Activated naive CD4-positive, alpha-beta T cell treated with Interleukin-2 at 50 U/mL for 16 hours (primary cell): ENCODE data around the gene MYO7B.

Source experiments
- DNase-seq: peaks from one replicate; pipeline ENCODE4 v3.0.0-alpha.2; 2020

The MYO7B gene

GRCh38 chr2:127629637-127630036 is 94.2 kb downstream of the MYO7B start:
- DNase-seq = no peak

GRCh38 chr2:127630096-127630863 is 94.8 kb downstream of the MYO7B start:
- DNase-seq = no peak

DNA sequence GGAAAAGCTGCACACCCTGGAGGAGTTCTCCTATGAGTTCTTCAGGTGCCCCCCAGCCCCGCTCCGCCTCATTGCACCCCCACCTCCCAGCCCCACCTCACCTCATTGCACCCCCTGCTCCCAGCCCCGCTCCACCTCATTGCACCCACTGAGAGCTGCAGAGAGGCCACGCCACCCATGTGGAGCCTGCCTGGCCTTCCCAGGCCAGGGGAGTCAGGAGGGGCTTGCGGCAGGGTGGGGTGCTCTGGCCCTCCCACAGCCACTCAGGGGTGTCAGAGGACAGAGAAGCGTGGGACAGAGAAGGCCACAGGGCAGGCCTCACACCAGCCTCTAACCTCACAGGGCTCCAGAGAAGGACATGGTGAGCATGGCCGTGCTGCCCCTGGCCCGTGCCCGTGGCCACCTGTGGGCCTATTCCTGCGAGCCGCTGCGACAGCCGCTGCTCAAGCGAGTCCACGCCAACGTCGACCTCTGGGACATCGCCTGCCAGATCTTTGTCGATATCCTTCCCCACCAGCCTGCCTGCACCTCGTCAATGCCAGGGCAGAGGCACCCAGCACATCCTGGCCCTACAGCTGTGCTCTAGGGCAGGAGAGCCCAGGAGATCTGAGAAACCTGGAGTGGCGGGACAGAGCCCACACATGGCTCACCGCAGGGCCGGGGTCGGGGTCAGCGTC is 95.5 kb downstream of the MYO7B start:
- no peak for DNase-seq

DNA sequence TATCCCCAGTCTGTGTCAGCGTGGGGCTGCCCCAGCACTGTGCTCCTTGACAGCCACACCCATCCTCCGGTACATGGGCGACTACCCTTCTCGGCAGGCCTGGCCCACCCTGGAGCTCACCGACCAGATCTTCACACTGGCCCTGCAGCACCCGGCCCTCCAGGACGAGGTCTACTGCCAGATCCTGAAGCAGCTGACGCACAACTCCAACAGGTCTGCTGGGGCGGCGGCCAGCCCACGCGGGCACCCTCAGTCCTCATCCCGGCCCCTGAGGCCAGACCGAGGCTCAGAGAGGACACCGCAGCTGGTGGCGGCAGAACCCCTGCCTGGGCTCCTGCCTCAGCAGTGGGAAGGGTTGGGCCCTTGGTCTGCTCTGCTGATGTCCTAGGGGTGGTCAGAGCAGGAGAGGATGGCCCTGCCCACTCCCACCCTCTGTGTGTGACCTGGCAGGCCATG is 96.1 kb downstream of the MYO7B start:
- DNase-seq = no peak

DNA sequence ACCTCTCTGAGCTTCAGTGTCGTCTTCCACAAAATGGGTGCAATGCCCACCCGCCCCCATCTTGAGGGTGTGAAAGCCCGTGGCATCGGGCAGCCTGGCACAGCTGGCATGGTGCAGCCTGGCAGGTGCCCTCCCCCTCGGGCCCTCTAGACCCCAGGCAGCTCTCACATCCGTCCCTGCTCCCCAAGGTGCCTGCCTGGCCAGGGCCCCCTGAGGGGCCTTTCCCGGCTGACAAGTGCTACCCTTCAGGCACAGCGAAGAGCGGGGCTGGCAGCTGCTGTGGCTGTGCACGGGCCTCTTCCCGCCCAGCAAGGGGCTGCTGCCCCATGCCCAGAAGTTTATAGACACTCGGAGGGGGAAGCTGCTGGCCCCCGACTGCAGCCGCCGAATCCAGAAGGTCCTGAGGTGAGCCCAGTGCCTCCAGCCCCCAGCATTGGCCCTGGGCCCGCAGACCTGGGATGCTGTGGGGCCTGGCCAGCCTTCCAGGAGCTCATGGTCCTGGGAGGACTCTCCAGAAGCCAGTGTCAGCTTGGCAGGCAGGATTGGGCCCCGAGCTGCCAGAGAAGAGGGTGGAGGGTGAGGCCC is 96.6 kb downstream of the MYO7B start:
- no peak for DNase-seq

DNA sequence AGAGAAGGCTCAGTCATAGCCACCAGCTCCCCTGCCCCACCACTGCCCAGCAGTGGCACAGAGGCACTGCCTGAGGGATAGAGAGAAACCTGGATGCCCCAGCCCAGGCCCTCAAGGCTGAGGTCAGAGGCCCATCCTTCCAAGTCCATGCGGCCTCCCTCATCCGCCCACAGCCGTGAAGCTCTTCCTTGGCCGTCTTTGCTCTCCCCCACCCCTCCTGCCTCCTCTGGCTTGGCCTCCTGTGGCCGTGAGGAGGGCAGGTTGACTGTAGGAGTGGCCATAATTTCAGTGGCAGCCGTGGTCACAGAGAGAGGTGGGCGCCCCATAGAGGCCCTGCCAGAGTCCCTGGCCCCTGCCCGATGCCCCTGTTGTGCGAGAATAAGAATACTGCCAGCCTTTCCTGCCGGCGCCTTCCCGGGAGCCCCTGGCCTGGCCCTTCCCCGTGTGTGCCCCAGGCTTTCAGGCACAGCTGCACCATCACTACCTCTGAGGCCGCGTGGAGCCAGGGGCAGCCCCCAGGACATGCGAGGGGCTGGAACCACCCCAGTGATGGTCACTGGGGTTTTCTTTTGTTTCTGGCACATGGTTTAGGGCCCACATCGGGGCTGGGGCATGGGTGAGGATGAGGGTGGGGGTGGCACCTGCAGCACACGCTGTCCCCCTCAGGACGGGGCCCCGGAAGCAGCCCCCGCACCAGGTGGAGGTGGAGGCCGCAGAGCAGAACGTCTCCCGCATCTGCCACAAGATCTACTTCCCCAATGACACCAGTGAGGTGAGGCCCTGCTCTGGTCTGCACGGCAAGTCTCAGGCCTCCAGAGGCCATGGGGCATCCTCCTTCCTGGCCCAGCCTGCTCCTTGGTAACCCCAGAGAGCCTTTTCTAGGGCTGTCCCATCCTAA is 97.4 kb downstream of the MYO7B start:
- DNase-seq = no peak

- no peak for DNase-seq
These were observed 98.1 kb downstream of the MYO7B start for GRCh38 chr2:127633556-127634065.

- no peak for DNase-seq
These were observed 98.7 kb downstream of the MYO7B start for GRCh38 chr2:127634066-127634617.

GRCh38 chr2:127634626-127635379 is 99.3 kb downstream of the MYO7B start:
- DNase-seq = no peak

DNA sequence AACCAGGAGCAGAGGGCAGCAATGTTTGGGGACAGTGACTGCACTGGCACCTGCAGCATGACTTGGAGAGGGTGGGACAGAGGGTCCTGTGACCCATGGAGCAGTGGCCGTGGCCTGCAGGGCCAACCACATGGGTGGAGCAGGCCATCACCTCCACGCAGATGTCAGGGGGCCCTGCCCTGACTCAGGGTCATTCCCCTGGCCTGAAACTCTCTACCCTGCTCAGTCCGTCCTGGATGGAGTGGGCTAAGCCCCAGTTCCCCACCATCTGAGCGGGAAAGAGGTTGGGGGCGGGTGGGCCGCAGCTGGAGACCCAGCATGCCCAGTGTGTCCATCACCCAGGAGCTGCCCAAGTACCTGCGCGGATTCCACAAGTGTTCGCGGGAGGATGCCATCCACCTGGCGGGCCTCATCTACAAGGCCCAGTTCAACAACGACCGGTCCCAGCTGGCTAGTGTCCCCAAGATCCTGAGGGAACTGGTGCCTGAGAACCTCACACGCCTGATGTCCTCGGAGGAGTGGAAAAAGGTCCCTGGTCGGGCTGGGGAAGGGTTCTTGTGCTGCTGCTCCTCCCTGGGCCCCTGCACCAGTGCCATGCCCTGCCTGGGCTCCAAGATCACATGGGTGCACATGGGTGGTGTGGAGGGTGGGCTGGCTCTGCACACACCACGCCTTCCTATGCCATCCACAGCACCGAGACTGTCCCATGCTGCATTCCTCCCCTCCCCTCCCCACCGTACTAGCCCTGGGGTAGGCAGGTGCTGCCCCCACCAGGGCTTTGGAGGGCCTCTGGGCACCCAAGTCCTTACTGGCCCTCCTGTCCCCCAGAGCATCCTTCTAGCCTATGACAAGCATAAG is 100.1 kb downstream of the MYO7B start:
- DNase-seq = no peak

GRCh38 chr2:127636248-127637235 is 101.1 kb downstream of the MYO7B start:
- DNase-seq = no peak

GRCh38 chr2:127637236-127637630 is 101.8 kb downstream of the MYO7B start:
- DNase-seq = no peak

- DNase-seq = no peak
These were observed 102.3 kb downstream of the MYO7B start for GRCh38 chr2:127637725-127638252.

DNA sequence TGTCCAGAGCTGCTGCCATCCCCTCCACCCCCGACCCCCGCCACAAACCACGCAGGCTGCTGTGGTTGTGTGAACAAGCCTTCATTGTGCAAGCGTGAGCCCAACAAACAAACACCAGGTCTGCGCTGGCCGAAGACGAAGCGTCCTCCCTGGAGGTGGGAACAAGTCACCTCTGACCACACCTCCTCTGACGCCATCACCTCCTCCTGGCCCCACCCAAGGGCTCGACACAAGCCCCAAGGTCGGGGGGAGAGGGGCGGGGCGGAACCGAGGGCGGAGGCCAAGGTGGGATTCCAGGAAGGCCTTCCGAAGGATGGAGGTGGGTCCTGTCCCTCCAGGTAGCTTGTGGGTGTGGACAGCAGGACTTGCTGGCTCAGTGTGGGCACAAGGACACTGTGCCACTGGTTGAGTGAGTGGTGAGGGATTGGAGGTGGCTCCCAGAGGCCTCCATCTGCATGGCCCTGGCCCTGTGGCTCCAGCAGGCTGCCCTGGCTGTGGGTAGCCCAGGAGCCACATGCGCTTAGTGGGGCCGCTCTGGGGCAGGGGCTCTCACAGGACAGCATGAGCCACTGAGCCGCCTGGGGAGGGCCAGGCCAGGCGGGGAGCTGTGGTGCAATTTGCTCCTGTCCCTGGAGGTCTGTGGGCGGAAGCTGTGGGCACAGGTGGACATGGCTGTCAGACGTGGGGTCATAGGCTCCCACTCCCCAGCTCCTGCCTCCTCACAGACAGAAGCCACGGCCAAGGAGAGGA is 103.1 kb downstream of the MYO7B start:
- DNase-seq = no peak

DNA sequence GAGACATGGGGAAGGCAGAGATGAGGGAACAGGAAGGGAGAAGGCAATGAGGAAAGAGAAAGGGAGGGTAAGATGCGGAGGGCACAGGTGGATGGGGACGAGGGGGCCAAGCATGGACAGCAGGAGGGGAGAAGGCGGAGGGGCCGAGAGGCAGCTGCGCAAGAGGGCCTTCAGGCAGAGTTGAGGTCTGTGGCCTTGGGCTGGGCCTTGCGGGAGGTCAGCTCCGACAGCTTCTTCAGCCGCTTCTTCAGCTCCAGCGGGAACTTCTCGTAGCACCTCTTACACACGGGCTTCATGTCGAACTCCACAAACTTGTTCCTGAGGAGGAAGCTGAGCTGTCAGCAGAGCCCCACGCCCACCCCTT is 103.6 kb downstream of the MYO7B start:
- DNase-seq = no peak

- peak; percentile 31 for DNase-seq
These were observed 104.9 kb downstream of the MYO7B start for GRCh38 chr2:127640082-127641072.

DNA sequence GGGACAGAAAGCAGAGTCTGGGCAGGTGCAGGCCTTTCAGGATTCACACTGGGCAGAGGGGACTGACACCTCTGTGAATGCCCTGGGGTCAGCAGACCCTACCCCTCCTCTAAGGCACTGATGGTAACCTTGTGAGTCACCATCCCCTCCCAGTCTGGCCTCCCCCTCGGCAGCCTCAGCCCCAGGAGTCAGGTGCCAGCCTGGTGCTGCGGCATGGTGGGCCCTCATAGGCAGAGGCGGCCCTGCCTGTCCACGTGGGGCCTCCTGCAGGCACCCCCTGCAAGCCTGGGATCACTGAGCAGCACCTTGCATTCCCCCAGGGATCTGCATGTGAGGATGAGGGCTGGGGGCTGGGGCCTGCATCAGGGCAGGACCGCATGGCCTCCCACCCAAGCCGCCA is 105.7 kb downstream of the MYO7B start:
- peak; percentile 14 for DNase-seq
